NOMO-1 treated with dmso at 0.1 percent for 144 hours (cell line): ENCODE measurements around the gene BRD4.

ENCODE experiments used
- DNase-seq: peaks from one replicate; lab custom pipeline; 2025; ENCODE audit not compliant: unreplicated experiment; lab: John Stamatoyannopoulos, UW

Gene BRD4

DNA sequence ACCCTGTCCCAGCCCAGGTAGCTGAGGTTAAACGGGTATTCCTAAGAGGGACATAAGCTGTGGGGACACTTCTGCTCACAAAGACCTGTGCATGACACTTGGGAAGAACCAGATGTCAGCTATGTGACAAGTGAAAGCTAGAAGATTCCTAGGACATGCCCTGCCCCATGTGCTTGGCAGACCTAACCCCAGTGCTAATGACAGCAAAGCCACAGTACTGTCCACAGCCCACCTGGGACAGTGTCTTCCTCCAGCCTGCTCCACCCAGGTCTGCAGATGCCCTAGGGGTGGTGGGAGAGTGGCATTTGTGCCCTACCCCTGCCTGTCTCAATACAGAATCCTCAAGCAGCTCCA is 81.7 kb downstream of the BRD4 start:
- no peak for DNase-seq

DNA sequence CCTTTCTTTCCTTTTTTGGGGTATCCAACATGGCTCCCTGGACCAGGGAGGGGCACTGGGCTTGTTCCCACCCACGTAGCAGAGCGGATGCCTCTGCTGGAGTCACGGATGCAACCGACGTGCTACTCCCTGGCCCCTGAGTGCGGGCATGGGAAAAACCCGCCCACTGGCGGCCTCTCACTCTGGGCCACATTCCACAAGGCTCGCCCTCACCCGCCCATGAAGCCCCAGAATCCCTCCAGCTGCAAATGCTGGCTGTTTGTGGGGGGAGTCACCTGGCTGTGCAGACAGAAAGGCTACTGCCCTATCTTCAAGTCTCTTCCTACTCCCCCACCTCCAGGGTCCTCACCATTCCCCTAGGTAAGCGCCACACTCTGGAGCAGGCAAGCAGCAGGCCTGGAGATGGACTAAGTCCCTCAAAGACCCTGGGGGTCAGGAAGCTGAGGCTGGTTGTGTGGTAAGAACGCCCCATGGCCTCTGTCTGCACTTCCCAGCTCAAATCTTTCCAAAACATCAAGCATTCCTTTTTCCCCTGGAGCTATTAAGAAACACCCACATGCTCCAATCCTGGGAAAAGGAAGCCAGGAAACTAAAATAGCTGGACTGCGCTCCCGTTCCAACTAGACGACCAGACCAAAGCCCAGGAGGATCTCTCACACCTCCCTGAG is 82.2 kb downstream of the BRD4 start:
- DNase-seq, result no peak

DNA sequence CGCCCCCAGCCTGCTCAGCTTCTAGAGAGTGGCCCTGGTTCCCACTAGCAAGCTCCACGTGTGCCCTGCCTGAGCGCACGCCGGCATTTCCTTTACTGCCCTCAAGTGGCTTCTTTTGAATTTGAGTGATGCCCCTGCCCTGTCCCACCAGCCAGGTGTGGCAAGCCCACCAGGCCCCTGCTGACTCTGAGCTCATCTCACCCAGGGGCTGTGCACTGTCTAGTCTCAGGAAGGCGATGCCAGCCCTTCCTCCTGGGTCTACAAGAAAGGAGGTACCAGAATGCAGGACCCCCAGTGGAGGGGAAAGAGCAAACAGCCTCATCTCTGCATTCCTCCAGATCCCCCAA is 82.8 kb downstream of the BRD4 start:
- no peak for DNase-seq

DNA sequence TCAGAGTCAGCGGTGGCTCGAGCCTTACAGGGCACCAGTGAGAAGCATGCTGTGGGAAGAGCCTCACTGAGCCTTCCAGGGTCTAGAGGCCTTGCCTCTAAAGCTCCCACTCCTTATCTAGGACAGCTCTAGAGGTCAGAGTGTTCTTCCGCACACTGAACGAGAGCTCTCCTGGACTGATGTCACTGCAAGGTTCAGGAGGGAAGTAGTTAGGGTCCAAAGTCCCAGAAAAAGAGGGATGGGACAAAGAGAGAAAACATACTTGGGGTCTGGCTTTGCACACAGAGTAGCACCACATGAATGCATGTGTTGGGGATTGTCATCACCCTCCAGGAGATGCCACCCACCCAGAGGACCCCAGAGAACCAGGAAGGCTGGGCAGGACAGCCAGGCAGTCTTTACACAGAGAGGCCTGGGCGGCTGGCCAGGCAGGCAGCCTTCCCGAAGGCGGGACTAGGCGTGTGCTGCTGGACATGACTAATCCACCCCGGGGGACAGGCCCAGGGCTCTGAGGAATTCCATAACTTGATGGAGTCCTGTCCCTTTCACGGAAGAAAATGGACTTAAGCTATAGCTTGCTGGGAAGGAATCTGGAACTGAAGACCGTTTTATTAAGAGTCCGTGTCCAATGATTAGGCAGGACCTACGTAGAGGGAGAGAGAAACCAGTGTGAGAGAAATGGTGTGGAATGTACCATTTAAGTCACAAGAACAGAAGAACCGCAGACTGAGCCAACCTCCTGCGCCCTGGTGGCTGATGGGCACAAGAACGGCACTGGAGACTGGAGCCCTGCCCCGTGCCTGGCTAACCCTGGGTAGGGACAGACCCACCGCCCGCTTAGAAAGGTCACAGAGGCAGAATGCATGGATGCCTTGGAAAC is 83.5 kb downstream of the BRD4 start:
- DNase-seq, result no peak

DNA sequence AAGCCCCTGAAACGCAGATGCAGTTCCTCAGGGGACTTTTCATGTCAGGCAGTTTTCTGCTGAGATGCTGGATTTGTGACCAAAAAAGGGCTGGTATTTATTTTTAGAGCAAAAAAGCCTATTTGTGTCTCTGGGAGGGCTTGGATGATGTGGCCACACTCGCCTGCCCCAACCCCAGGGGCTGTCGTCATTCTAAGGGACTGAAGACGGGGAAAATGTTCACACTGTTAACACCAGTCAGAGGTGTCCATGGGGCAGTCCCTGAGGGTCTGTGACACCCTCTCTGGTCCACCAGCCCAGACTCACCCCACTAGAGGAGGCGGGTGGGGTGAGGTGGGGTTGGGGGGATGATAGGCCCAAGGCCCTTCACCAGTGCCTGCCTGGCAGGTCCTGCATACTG is 84.2 kb downstream of the BRD4 start:
- DNase-seq, result no peak

DNA sequence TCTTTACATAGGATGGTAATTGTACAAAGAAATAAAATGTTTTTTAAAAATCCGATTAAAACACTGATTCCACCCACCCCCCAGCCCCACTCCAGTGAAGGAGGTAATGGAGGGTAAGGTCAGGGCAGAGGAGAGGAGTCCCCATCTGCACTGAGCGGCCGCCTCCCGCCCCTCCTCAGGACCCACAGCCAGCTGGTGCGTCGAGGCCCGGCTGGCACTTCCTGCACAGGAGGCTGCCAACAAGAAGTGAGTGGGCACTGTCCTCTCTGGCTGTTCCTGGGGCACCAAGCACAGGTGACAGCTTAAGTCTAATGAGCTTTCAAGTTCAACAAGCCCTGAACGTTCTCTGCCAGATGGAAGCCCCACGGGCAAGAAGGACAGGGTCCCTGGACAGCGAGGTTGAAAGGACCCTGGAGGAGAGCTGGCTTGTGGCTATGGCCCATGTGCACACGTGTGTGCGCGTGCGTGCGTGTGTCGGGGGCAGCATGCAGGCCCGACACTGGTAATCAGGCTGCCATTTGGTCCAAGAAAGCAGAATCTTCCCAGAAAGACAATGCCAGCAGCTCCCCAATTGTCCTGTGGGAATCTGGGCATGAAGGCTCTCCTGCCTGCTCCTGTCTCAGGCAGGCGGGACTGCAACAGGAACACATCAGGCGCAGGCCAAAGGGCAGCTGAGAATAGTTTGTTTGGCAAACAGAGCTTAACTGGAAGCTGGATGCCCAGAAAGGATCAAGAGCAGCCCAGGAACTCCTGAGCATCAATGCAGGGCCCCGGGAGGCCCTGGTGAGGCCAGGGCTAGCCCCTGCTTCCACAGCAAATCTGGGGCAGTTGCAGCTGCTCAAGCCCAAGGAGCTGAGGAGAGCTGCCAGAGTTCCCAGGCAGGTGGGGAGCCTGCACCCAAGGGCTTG is 85.0 kb downstream of the BRD4 start:
- no peak for DNase-seq

DNA sequence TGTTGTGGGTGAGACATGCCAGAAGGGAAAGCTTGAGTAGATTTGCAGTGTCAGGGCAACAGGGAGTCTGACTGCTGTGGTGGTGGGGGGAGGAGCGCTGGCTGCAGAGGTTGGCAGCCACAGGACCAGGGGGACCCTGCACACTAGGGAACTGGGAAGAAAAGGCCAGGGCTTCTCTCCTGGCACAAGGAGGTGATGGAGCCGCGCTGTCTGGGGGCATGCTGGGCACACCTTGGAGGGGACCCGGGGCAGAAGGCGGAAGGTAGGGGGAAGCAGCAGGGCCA is 86.2 kb downstream of the BRD4 start:
- DNase-seq, result no peak

DNA sequence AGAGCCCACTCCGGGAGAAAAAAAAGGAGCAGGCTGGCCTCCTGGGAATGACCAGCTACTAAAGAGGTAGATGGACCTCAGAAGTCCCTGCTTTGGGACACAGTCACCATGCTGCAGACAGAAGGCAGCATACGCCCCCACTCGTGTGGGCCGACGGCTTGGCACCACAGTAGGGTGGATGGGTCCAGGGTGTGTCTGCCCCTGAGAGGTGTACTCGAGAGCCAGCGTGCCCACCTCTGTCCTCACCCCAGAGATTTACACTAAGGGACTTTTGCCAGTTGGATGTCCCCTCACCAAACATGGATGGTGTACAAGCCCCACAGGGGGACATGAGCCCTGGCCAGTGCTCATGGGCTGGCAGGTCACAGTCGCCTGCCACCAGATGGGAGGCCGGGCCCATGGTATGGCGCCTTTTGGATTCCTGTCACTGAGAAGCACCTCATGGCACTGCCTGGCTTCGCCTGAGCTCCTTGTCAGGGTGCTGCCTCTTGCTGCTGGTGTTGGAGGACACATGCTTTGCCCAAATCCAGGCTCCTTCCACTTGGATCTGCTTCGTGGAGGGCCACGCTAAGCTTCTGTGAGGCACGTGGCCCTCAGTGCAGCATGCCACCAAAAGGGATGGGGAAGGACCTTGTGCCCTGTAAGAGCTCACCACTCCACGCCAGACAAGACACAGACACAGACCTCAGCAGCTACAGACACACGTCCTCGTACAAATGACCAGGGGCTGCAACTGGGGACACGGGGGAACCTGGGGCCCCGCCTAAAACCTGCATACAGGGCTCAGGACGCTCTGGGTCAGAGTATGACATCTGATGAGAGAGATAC is 86.8 kb downstream of the BRD4 start:
- DNase-seq, result no peak

DNA sequence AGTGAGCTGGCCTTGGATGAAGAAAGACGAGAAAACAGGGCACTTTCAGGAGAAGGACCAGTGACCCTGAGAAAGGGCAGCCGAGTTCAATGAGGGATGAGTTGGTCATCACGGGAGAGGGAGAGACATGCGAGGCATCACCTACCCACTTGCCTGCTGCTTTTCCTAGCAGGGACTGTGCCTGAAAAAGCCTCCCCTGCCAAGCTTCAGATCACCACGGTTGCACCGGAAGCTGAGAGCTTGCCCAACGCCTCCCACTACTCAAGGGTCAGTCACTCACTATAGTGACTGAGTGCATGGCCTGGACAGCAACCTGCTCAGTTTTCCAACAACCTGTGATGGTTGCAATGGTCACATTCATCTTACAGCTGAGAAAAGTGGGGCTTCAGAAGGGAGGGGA is 87.5 kb downstream of the BRD4 start:
- DNase-seq, result no peak

DNA sequence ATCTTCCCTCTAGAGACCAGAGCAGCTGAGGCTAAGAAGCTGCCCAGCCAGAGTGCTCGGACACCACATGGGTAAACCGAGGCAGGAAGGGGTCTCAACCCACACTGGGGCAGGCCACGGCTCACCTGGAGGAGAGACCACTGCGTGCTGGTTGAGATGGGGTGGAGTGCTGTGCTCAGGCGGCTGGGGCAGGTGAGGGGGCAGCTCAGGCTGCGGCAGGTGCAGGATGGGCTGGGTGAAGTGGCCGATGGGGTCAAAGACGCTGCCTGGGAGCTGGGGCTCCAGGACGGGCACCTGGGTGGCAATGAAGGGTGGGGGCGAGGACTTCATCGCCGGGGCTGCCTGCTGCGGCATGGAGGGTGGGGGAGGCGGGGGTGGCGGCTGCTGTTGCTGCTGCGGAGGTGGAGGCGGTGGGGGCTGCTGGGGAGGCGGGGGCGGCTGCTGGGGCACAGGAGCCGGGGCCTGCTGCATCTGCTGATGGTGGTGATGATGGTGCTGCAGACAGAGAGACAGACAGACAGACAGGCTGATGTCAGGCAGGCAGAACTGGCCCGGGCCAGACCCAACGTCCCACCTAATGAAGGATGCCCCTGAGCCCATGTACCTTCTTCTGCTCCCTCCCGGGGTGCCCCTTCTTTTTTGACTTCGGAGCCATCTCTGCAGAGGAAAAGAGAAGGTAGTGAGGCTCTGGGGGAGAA is 88.1 kb downstream of the BRD4 start:
- no peak for DNase-seq

DNA sequence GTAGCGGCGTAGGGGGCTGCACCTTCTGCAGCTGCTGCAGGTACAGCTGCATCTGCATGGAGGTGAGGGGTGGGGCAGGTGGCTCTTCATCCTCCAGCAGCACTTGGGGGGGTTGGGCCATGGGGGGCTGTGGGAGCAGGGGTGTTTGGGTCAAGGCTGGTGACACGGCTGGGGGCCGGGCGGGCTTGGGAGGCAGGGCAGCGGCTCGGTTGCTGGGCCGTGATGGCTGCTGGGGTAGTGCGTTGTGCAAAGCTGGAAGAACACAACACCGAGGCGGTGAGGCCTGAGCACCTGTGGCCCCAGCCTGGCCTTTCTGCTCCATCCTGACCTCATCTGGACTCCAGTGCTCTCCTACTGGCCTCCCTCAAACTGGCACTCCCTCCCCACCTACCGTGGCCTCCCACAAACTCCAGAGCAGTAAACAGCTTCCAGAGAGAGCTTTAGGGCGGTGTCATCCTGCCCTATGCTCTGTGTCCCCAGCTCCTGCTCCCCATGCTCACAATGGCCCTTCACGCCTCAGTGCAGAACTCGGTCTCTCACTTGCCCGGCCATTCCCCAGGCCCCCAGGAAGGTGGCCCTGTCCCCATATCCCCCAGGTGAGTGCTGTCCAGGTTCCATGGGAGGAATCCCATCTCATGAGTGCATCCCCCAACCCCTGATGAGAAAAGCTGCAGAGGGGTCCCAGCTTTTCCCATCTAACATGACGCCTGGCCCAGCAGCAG is 88.9 kb downstream of the BRD4 start:
- DNase-seq, result no peak

DNA sequence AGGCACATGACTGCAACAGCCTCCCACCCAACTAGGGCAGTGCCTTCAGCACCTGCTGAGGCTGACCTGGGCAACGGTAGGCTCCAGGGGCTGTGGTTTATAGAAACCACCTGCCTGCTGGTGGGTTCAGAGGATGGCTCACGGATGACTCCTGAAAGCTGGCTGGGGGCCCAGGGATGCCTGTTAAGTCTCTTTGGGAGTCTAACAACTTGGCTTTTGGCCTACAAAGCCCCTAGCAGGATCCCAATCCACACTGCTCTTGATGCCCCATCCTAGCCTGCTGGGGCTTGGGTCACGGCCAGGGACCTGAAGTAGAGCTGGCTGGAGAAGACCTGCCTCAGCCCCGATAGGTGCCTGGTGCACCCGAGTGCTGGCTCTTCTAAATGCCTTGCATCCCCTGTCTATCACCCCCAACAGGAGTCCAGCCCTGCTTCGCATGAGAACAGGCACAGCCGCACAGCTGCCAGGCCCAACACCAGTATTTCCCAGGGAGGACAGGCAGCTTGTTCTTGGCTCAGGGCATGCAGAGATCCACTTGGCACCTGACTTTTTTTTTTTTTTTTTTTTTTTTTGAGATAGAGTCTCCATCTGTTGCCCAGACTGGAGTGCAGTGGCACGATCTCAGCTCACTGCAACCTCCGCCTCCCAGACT is 91.0 kb downstream of the BRD4 start:
- no peak for DNase-seq

DNA sequence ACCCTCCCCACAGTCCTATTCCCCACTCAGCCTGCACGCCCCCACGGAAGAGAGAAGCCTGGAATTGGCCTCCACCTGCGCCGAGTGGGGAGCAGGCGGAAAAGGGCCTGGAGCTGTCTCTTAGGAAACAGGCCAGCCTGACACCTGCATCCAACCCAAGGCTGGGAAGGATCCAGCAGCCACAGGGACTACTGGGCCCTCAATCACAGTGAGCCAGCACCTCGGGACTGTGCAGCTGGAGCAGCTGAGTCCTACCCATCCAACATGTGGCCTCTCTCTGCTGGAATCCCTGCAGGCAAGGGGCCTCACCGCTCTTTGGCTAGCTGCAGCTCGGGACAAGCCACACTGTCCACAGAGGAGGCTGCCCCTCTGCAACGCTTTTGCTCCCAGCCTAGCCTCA is 91.8 kb downstream of the BRD4 start:
- no peak for DNase-seq

DNA sequence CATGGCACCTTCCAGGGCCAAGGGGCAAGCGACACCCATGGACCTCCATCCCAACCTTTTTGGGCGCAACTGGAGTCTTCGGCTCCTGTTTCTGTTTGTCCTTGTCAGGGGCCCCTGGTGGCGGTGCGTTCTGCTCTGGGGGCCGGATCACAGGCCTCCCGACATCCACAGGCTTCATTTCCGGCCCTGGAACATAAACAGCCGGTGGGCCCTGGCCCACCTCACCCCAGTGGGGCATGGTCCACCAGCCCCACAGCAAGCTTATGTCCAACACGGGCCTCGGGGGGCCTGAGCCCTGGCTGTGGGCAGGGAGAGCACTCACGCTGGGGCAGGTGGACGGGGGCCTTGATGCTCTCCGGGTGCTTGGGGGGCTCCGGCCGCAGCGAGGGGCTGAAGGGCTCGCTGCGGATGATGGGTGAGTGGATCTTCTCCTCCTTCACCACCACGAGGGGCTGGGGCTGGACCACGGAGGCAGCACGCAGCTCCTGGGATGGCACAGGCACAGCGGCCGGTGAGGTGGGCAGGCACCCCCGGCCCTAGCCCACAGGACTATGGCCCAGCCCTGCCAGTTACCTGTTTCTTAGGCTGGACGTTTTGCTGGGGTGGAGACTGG is 92.9 kb downstream of the BRD4 start:
- DNase-seq, result no peak

DNA sequence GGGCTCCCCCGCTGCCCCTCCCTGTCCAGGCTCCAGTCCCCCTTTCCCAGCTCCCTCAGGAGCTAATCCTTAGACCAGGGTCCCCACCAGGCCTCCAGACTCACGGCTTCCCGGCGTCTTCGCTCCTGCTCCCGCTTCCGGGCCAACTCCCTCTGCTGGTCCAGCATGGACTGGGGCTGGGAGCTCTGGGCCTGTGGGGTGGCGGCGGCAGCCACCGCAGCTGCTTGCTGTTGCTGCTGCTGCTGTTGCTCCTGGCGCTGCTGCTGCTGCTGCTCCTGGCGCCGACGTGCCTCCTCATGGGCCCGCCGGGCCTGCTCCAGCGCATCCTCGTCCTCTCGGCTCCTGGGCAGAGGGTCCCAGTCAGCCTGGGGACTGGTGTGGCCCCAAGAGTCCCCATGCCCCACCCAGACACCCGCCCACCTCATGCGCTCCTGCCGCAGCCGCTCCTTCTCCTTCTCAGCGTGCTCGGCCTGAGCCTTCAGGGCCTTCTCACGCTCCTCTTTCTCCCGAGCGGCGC is 93.6 kb downstream of the BRD4 start:
- DNase-seq, result no peak

DNA sequence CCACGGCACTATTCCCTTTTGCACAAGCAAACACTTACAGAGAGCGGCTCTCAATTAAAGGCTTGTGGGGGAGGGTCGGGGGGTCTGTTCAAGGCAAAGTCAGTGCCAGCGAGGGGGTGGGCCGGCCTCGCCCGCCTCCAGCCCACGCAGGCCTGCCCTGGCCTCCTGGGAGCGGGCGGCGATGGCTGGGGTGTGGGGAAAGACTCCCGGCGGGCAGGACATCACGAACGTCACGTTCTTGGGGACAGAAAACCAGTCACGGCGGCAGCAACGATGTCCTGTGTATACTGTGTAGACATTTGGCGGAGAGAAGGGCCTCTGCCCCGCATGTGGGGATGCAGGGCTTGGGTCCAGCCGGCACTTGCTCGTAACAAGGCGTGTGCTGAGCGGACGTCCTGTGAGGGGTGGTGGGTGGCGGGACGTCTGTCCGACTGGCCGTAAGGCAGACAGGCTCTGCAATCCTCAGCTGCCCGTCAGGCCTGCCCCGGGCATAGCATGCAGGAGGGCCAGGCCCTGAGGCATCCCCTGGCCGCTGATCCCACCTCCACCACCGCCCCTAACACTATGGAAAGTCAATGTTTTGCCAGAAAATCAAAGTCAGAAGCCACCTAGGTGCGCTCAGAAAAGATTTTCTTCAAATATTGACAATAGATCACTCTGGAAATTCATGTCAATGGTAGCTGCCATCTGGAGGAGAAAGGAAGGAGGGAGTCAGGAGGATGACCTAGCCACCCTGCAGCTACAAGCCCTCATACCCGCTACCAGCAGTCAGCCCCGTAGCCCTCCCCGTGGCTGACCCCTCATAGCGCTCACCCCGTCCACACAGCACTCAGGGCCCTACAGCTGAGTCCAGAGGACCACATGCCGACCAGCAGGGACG is 94.3 kb downstream of the BRD4 start:
- DNase-seq, result no peak

DNA sequence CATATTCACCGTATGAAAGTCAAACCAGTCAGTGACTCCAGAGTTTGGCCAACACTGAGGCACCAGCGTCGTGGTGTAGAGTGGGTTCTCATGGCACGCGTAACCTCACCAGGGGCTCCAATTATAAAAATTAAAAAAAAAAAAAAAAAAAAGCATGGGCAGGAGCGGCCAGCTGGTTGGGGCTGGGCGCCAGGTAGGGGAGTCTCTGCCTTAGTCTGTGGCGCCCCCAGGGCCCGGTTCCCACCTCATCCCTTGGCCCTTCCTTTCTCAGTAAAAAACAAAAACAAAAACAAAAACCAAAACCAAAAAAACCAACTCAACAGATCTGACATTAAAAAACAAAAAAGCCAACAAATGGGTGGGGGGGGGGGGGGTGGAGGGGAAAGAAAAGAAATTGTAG is 95.5 kb downstream of the BRD4 start:
- no peak for DNase-seq

DNA sequence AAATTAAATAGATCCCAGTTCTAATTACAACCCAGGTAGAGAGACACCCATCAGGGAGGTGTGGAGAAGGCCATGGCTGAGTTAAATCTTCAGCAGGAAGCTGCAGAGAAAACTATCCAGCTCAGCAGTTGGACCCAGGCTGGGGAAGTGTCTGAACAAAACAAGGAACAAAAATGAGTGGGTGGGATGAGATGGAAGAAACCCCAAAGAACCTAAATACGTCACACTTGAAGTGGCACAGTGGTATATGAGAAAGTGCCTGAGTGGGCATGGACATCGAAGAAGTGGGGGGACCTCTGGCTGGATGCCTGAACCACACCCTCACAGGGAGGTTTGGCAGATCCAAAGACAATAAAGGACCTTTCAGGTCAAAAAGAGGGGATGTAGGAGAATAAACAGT is 96.6 kb downstream of the BRD4 start:
- no peak for DNase-seq
